GM21737 (cell line): ENCODE results near the gene NCKAP5.
"Not testable (repeated sequence)": the region's sequence is repeated elsewhere in the genome, so short reads cannot be mapped to it uniquely, and the experiment has no call there.

Source experiments
- ATAC-seq: cut with Tn5 transposase; IDR thresholded peaks from one replicate; pipeline ENCODE4 v1.9.1; 2021; ENCODE audit warnings: mild to moderate bottlenecking, moderate library complexity; ENCODE audit not compliant: unreplicated experiment

NCKAP5 gene

GRCh38 chr2:132703396-132703795 lies 864.9 kb downstream of the NCKAP5 start:
- ATAC-seq = no peak

- ATAC-seq = no peak
These were observed 866.5 kb downstream of the NCKAP5 start for GRCh38 chr2:132701810-132702209.

- ATAC-seq = not testable (repeated sequence)
These were observed 868.5 kb downstream of the NCKAP5 start for GRCh38 chr2:132699802-132700201.

GRCh38 chr2:132698347-132698746 lies 869.9 kb downstream of the NCKAP5 start:
- ATAC-seq = not testable (repeated sequence)

GRCh38 chr2:132697556-132698205 lies 870.6 kb downstream of the NCKAP5 start:
- no peak for ATAC-seq

- ATAC-seq = no peak
These were observed 875.4 kb downstream of the NCKAP5 start for GRCh38 chr2:132692816-132693215.

GRCh38 chr2:132691556-132691955 lies 876.7 kb downstream of the NCKAP5 start:
- no peak for ATAC-seq

- no peak for ATAC-seq
These were observed 877.5 kb downstream of the NCKAP5 start for GRCh38 chr2:132690664-132691303.

GRCh38 chr2:132681766-132682165 lies 886.5 kb downstream of the NCKAP5 start:
- ATAC-seq = no peak

- no peak for ATAC-seq
These were observed 887.7 kb downstream of the NCKAP5 start for GRCh38 chr2:132680544-132680943.

GRCh38 chr2:132678483-132678882 lies 889.8 kb downstream of the NCKAP5 start:
- no peak for ATAC-seq

GRCh38 chr2:132677661-132678060 lies 890.6 kb downstream of the NCKAP5 start:
- ATAC-seq = no peak

GRCh38 chr2:132676999-132677398 lies 891.3 kb downstream of the NCKAP5 start:
- no peak for ATAC-seq

- no peak for ATAC-seq
These were observed 897.0 kb downstream of the NCKAP5 start for GRCh38 chr2:132671151-132671835.

GRCh38 chr2:132670496-132671150 lies 897.6 kb downstream of the NCKAP5 start:
- ATAC-seq = no peak

- ATAC-seq = no peak
These were observed 898.3 kb downstream of the NCKAP5 start, which contains the start of gene LYPD1 for GRCh38 chr2:132669908-132670495. Gene LYPD1 (minus strand): TSS chr2:132670205. CDS start chr2:132669932, 273 bp downstream.

- ATAC-seq = no peak
These were observed 899.0 kb downstream of the NCKAP5 start for GRCh38 chr2:132668987-132669907.

GRCh38 chr2:132668189-132668823 lies 900.0 kb downstream of the NCKAP5 start:
- no peak for ATAC-seq

- no peak for ATAC-seq
These were observed 900.6 kb downstream of the NCKAP5 start for GRCh38 chr2:132667706-132668105.
